Mesothelial cell of epicardium (in vitro differentiated cells): Measurements from ENCODE around the gene MMP24OS. TPM values are rescaled to one million over a fixed set of nuclear protein-coding genes. Genes with fewer than 3 reads are reported as not detected.

ENCODE experiments used
- DNase-seq, 2 experiments: peaks; one replicate each; pipeline ENCODE4 v3.0.0; 2021; ENCODE audit warnings: low spot score in 2 of 2; ENCODE audit not compliant: unreplicated experiment in 2 of 2
- H3K27ac Mint-ChIP-seq: 2 replicates; pipeline ENCODE4 v1.8.0; 2021; ENCODE audit warnings: mixed read lengths
- H3K27me3 Mint-ChIP-seq: 2 replicates; pipeline ENCODE4 v1.8.0; 2021; ENCODE audit warnings: low read depth, mixed read lengths
- H3K36me3 Mint-ChIP-seq: 2 replicates; pipeline ENCODE4 v1.8.0; 2021; ENCODE audit warnings: mixed read lengths
- H3K4me1 Mint-ChIP-seq: 2 replicates; pipeline ENCODE4 v1.8.0; 2021; ENCODE audit warnings: mixed read lengths
- H3K4me3 Mint-ChIP-seq: 2 replicates; pipeline ENCODE4 v1.8.0; 2021; ENCODE audit warnings: mild to moderate bottlenecking, moderate library complexity, mixed read lengths
- H3K9me3 Mint-ChIP-seq: 2 replicates; pipeline ENCODE4 v1.8.0; 2021; ENCODE audit warnings: mixed read lengths
- CTCF ChIP-seq: fragments of 200-600 bp; sonication (generic); IDR thresholded peaks from one replicate; pipeline ENCODE4 v1.5.0; 2021; ENCODE audit warnings: antibody characterized with exemption; ENCODE audit not compliant: unreplicated experiment
- total RNA-seq: library from RNA; stranded (reverse); gene quantifications from 3 replicates; pipeline ENCODE4 v1.2.1, GENCODE V29; 2021

MMP24OS gene
- total RNA-seq, 1 donor from 2014 or later, result 66.1 TPM

DNA sequence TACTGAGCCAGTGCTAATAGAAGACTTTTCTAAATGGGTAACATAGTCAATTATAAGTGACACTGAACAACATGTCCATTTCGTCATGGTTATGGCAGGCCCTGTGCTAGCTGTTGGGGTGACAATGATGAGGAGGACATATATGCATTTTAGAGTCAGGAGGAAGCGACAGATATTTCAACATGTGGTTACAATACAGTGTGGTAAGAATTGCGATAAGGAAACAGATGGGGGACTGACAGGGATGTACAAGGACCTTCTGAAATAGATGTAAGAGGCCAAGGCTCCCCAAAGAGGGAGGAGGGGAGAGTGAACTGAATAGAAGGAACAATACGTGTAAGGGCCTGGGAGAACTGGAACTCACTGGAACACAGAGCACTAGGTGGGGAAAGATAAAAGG, 39.8 kb downstream of the MMP24OS start:
- no peak overlapping the region for H3K27ac Mint-ChIP-seq
- no peaks in the 10 kb centered on the region for H3K27me3 Mint-ChIP-seq
- no peak for DNase-seq
- H3K9me3 Mint-ChIP-seq, result peaks cover 4% of the 10 kb centered on the region
- no peak overlapping the region for H3K4me3 Mint-ChIP-seq
- H3K36me3 Mint-ChIP-seq, result peaks cover 3% of the 10 kb centered on the region
- no peak for TF ChIP-seq CTCF
- no peaks in the 10 kb centered on the region for H3K4me1 Mint-ChIP-seq

GRCh38 chr20:35237486-35237885, 40.4 kb downstream of the MMP24OS start:
- no peak for TF ChIP-seq CTCF
- peaks cover 3% of the 10 kb centered on the region for H3K36me3 Mint-ChIP-seq
- no peak overlapping the region for H3K4me3 Mint-ChIP-seq
- DNase-seq, result no peak
- H3K4me1 Mint-ChIP-seq, result peaks cover 2% of the 10 kb centered on the region
- H3K27me3 Mint-ChIP-seq, result no peaks in the 10 kb centered on the region
- no peak overlapping the region for H3K27ac Mint-ChIP-seq
- H3K9me3 Mint-ChIP-seq, result peaks cover 4% of the 10 kb centered on the region

DNA sequence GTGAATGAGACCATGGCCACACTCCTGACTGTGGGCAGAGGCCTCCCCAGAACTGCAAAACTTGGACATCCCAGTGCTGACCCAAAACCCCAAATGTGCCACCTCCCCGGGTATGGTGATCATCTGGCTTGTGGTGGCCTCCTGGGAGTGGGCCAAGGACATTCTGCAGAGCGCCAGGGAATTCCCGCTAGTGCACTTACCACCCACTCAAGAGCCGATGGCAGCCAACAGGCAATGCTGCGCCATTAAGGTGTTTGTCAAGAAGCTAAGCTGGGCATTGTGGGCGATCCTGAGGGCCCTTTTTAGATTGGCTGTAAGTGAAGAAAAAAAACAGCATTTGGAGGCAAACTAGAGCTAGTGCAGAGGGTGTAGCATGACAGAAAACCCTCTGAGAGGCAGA, 42.0 kb downstream of the MMP24OS start:
- peaks cover 3% of the 10 kb centered on the region for H3K27me3 Mint-ChIP-seq
- no peak overlapping the region for H3K4me3 Mint-ChIP-seq
- H3K27ac Mint-ChIP-seq, result no peak overlapping the region
- peaks cover 4% of the 10 kb centered on the region for H3K9me3 Mint-ChIP-seq
- DNase-seq, result no peak
- peaks cover 3% of the 10 kb centered on the region for H3K36me3 Mint-ChIP-seq
- peaks cover 4% of the 10 kb centered on the region for H3K4me1 Mint-ChIP-seq
- TF ChIP-seq CTCF, result no peak

DNA sequence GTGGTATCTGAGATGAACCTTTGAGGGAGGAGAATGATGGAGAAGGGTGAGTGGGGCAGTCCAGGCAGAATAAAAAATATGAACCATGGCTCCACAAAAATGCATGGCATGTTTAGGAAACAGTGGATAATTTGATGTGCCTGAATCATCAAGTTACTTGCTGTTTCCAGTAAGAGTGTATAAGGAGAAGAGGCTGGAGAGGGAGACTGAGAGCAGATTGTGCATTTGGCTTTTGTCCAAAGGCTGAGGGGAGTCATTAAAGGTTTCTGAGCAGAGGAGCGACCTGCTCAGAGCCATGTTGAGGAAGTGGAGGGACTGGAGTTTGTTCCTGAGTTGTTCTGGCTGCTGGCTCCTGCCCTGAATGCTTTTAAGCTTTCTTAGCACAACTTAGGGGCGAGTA, 45.3 kb downstream of the MMP24OS start:
- no peak for TF ChIP-seq CTCF
- H3K27me3 Mint-ChIP-seq, result peaks cover 26% of the 10 kb centered on the region
- peaks cover 3% of the 10 kb centered on the region for H3K36me3 Mint-ChIP-seq
- no peak for DNase-seq
- H3K4me1 Mint-ChIP-seq, result peaks cover 4% of the 10 kb centered on the region
- H3K9me3 Mint-ChIP-seq, result peaks cover 4% of the 10 kb centered on the region
- no peak overlapping the region for H3K4me3 Mint-ChIP-seq
- no peak overlapping the region for H3K27ac Mint-ChIP-seq

GRCh38 chr20:35226884-35227681, 50.8 kb downstream of the MMP24OS start:
- TF ChIP-seq CTCF, result no peak
- Mint-ChIP-seq H3K27me3 (peaks cover 64% of the 10 kb centered on the region), H3K4me1 (peaks cover 4% of the 10 kb centered on the region), H3K4me3 (peak overlapping the region; percentile 62), H3K9me3 (no peaks in the 10 kb centered on the region), H3K36me3 (no peaks in the 10 kb centered on the region), H3K27ac (no peak overlapping the region)
- peak; percentile 66 to 83 for DNase-seq

Other genes with a start within 250 kb of the MMP24OS start
- gene TRPC4AP, start 185.3 kb downstream of the MMP24OS start, total RNA-seq, result 93.8 to 96.2 TPM (median 95.6 TPM) in 3 replicates
- gene EDEM2, start 130.8 kb downstream of the MMP24OS start, total RNA-seq, result 15.1 to 17.3 TPM (median 16.5 TPM) in 3 replicates
- 4.0 to 4.7 TPM (median 4.4 TPM) in 3 replicates for gene PROCR, start 106.0 kb downstream of the MMP24OS start, total RNA-seq
- gene MMP24, start 51.4 kb downstream of the MMP24OS start, total RNA-seq, result 0.99 to 1.3 TPM (median 1.1 TPM) in 3 replicates
- gene EIF6, start 6.7 kb upstream of the MMP24OS start, total RNA-seq, result 104 to 107 TPM (median 106 TPM) in 3 replicates
- gene FAM83C, start 14.3 kb upstream of the MMP24OS start, total RNA-seq, result 0.07 TPM in 1 of 3 replicates, not detected in the others
- gene UQCC1, start 133.9 kb upstream of the MMP24OS start, total RNA-seq, result 51.5 to 65.3 TPM (median 65.0 TPM) in 3 replicates
- gene GDF5, start 160.1 kb upstream of the MMP24OS start, total RNA-seq, result 1.1 to 1.4 TPM (median 1.1 TPM) in 3 replicates
- 65.5 to 69.6 TPM (median 68.4 TPM) in 3 replicates for gene CEP250, start 177.5 kb upstream of the MMP24OS start, total RNA-seq